H1 (cell line): ENCODE results near the gene SMC6. TPM values are rescaled to one million over a fixed set of nuclear protein-coding genes. Genes with fewer than 3 reads are reported as not detected.

ENCODE experiments used
- CHD7 ChIP-seq: fragments of 300-600 bp; sonication (generic); IDR thresholded peaks from 2 replicates; pipeline ENCODE4 v1.7.1; 2012; ENCODE audit warnings: low read length, moderate library complexity, mild to moderate bottlenecking, inconsistent platforms; ENCODE audit not compliant: insufficient replicate concordance
- KDM5A ChIP-seq: fragments of 200-600 bp; IDR thresholded peaks from 2 replicates; pipeline ENCODE4 v1.7.1; 2012; ENCODE audit warnings: mild to moderate bottlenecking, low read length, inconsistent platforms, mixed read lengths
- polyA plus RNA-seq, 7 experiments: library from polyadenylated mRNA; depleted of rRNA in 3 of 7; stranded (reverse) in 5 of 7; unstranded in 2 of 7; fragments of >200 nt in 5 of 7; fragments of 200-250 nt in 2 of 7; gene quantifications; 1 replicate in 5 of 7; 2 replicates in 1 of 7; 4 replicates in 1 of 7; pipeline versions ENCODE4 v1.2.1 to v1.2.3, GENCODE V29; 2011 to 2013; ENCODE audit warnings: missing spikeins in 2 of 7, mixed read lengths in 2 of 7
- total RNA-seq: library from RNA; stranded (reverse); fragmentation: NEBNext Ultra II Directional; extraction: Animal tissue kit (Norgen Biotek cat#: 25700); gene quantifications from 2 replicates; pipeline ENCODE4 v1.2.1, GENCODE V29; 2021

SMC6 gene
- total and polyA plus RNA-seq, 2 of the 8 experiments (the other 6 are each of a cell fraction or from before 2014, with no cell fraction given), result 9.7 to 49.5 TPM

- no peak for TF ChIP-seq CHD7
- no peak for TF ChIP-seq KDM5A
Measured at GRCh38 chr2:17620841-17621240, 132.8 kb downstream of the SMC6 start (continued).
